ENCODE results near the gene DISC1. TPM values are rescaled to one million over a fixed set of nuclear protein-coding genes. Genes with fewer than 3 reads are reported as not detected.

Gene DISC1
- total RNA-seq, 2 donors from 2014 or later: 2.3 to 7.0 TPM

DNA sequence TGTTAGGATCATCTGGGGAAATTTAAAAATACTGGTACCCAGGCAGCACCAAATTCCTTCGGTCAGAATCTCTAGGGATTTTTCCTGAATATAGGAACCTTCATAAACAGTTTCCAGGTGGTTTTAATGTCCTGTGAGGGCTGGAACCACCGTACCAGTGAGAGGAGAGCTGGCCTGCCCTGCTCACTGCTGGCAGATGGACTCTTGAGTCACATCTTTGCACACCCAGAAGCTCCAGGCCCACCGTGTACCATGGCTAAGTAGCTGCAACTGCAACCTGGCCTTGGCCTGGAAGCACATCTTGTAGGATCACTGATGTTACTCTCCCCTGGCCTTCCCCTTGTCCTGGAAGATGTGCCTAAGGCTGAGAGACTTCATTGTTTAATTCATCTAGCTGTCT is 181.5 kb downstream of the DISC1 start:
- WGBS, 2 donors: 92 to 96% methylated on average over 2 to 3 of the region's 3 CpGs
- Histone ChIP-seq H3K27me3 (no peaks in the 10 kb centered on the region), H3K4me1 (no peaks in the 10 kb centered on the region), H3K36me3 (replicated peaks in 1 of 2; ENCODE audit: insufficient read depth in 1 of 2, low read depth in 2 of 2) (no peaks in the 10 kb centered on the region), H3K27ac (no peak overlapping the region), H3K4me3 (no peak overlapping the region), H3K9me3 (no peaks in the 10 kb centered on the region)
- intact Hi-C loops (cut with DNase I): no loop called here
- no peak for ATAC-seq
- DNase-seq: no peak
- TF ChIP-seq POLR2A (IDR thresholded peaks at IDR 0.05): no peak
- TF ChIP-seq, protein P1, sequence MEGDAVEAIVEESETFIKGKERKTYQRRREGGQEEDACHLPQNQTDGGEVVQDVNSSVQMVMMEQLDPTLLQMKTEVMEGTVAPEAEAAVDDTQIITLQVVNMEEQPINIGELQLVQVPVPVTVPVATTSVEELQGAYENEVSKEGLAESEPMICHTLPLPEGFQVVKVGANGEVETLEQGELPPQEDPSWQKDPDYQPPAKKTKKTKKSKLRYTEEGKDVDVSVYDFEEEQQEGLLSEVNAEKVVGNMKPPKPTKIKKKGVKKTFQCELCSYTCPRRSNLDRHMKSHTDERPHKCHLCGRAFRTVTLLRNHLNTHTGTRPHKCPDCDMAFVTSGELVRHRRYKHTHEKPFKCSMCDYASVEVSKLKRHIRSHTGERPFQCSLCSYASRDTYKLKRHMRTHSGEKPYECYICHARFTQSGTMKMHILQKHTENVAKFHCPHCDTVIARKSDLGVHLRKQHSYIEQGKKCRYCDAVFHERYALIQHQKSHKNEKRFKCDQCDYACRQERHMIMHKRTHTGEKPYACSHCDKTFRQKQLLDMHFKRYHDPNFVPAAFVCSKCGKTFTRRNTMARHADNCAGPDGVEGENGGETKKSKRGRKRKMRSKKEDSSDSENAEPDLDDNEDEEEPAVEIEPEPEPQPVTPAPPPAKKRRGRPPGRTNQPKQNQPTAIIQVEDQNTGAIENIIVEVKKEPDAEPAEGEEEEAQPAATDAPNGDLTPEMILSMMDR (IDR thresholded peaks at IDR 0.05): no peak

DNA sequence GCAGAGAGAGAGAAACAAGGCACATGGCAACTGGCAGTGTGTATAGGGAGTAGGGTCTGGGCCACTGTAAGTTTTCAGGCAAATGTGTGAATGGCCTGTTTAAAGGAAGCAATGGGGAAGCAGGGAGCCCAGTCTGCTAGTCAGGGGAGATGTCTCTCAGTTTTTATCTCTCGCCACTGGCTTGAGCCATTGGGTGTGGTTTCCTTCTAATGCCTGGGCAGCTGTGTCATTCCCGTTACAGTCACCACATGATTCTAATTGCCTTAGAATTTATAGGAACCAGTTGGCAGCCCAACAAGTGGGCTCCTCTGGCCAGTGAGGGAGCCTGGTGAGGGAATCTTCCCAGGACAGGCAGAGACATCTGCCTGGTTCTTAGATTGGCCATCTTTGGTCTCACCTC is 182.4 kb downstream of the DISC1 start:
- no peaks in the 10 kb centered on the region for H3K36me3 ChIP-seq (replicated peaks in 1 of 2; ENCODE audit: insufficient read depth in 1 of 2, low read depth in 2 of 2)
- DNase-seq: peak in 1 of 4 donors; percentile 28
- H3K9me3 ChIP-seq: no peaks in the 10 kb centered on the region
- 61 to 75% methylated on average over 2 of the region's 2 CpGs for WGBS, 2 donors
- no peak overlapping the region for H3K4me3 ChIP-seq
- no peaks in the 10 kb centered on the region for H3K27me3 ChIP-seq
- no peak overlapping the region for H3K27ac ChIP-seq
- no peak for ATAC-seq
- TF ChIP-seq POLR2A (IDR thresholded peaks at IDR 0.05): no peak
- TF ChIP-seq, protein P1 (IDR thresholded peaks at IDR 0.05): no peak
- H3K4me1 ChIP-seq: no peaks in the 10 kb centered on the region
- intact Hi-C loops (cut with DNase I): no loop called here

DNA sequence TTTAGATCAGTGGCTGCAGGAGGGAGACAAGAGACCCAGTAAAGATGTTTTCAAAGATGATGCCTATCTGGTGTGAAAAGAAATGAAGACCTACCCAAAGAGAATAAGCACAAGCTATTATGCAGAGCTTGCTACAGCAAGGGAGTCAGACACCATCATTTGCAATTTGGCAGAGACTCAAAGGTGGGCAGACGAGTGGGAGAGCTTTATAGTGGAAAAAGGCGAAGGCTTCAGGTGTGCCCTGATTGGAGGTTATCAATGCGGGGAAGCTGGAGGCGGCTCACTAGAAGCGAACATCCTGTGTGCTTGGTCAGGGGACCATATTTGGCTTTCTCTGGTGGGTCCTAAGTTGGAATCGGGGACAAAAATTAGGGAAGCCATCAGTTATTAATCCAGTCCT is 183.8 kb downstream of the DISC1 start:
- no peak for TF ChIP-seq POLR2A (IDR thresholded peaks at IDR 0.05)
- TF ChIP-seq, protein P1 (IDR thresholded peaks at IDR 0.05): no peak
- no peak for DNase-seq
- Histone ChIP-seq H3K27ac (no peak overlapping the region), H3K9me3 (no peaks in the 10 kb centered on the region), H3K27me3 (no peaks in the 10 kb centered on the region), H3K4me3 (no peak overlapping the region), H3K36me3 (replicated peaks in 1 of 2; ENCODE audit: insufficient read depth in 1 of 2, low read depth in 2 of 2) (no peaks in the 10 kb centered on the region), H3K4me1 (no peaks in the 10 kb centered on the region)
- 87 to 94% methylated on average over 6 of the region's 6 CpGs for WGBS, 2 donors
- ATAC-seq: no peak
- intact Hi-C loops (cut with DNase I): no loop called here

DNA sequence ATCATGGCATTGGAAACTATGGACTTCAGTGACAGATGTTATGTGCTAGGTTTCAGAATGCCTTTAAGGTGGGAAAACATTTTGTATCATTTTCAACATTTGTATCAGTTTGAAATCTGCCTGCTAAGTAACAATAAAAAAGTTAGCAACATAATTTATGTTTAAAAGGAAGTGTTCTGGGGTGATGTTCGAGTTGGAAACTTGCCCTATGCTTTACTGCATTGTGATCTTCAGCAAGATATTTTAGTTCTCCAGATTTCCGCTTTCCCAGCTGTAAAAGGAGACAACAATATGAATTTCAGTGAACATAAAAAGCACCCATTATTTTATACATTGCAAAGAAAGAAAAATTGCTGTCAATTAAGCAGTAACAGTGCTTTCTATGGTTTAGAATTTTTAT is 187.4 kb downstream of the DISC1 start:
- H3K4me1 ChIP-seq: no peaks in the 10 kb centered on the region
- no peak for DNase-seq
- H3K36me3 ChIP-seq (replicated peaks in 1 of 2; ENCODE audit: insufficient read depth in 1 of 2, low read depth in 2 of 2): no peaks in the 10 kb centered on the region
- no peaks in the 10 kb centered on the region for H3K27me3 ChIP-seq
- WGBS, 2 donors: 48 to 67% methylated on average over 2 of the region's 2 CpGs
- intact Hi-C loops (cut with DNase I): no loop called here
- no peak for TF ChIP-seq POLR2A (IDR thresholded peaks at IDR 0.05)
- TF ChIP-seq, protein P1 (IDR thresholded peaks at IDR 0.05): no peak
- no peak overlapping the region for H3K4me3 ChIP-seq
- H3K9me3 ChIP-seq: no peaks in the 10 kb centered on the region
- ATAC-seq: no peak
- H3K27ac ChIP-seq: no peak overlapping the region

DNA sequence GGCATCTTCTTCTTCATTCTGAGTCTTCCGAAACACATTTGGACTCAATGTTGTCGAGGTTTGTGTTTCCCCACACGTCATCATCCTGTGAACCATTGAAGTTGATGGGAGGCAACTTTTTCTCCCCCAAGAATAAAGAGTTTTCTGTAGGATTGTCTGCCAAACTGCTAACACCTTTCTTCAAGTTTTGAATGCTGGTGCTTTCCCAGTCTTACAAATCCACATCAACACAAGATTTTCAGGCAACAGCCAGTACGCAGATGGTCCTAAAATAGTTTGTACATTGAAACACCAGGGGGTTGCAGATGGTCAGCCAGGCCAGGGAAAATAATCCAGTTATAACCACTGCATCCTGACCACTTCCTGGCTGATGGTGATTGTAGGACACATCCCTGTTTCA is 187.9 kb downstream of the DISC1 start:
- Histone ChIP-seq H3K4me3 (no peak overlapping the region), H3K27me3 (no peaks in the 10 kb centered on the region), H3K4me1 (no peaks in the 10 kb centered on the region), H3K9me3 (no peaks in the 10 kb centered on the region), H3K36me3 (replicated peaks in 1 of 2; ENCODE audit: insufficient read depth in 1 of 2, low read depth in 2 of 2) (no peaks in the 10 kb centered on the region), H3K27ac (no peak overlapping the region)
- TF ChIP-seq POLR2A (IDR thresholded peaks at IDR 0.05): no peak
- TF ChIP-seq, protein P1 (IDR thresholded peaks at IDR 0.05): no peak
- 66 to 96% methylated on average over 4 of the region's 4 CpGs for WGBS, 2 donors
- no peak for DNase-seq
- no peak for ATAC-seq
- intact Hi-C loops (cut with DNase I): no loop called here
